Fibroblast of the aortic adventitia (primary cell): Measurements from ENCODE around the gene MISFA. TPM values are rescaled to one million over a fixed set of nuclear protein-coding genes. Genes with fewer than 3 reads are reported as not detected.
"Not testable (repeated sequence)": the region's sequence is repeated elsewhere in the genome, so short reads cannot be mapped to it uniquely, and the experiment has no call there.

ENCODE experiments used
- DNase-seq: peaks from one replicate; pipeline ENCODE4 v3.0.0-alpha.2; 2010; ENCODE audit warnings: low read depth
- H3K4me3 ChIP-seq: 2 replicates; pipeline ENCODE4 v1.5.1; 2011; ENCODE audit warnings: low read depth, mild to moderate bottlenecking, control low read depth, low read length, moderate library complexity
- CTCF ChIP-seq: IDR thresholded peaks from 2 replicates; pipeline ENCODE4 v1.5.1; 2011; ENCODE audit warnings: mild to moderate bottlenecking, low read length, control low read depth, inconsistent platforms; ENCODE audit not compliant: insufficient read depth
- total RNA-seq: library from RNA; depleted of rRNA; stranded (reverse); fragments of >200 nt; gene quantifications from 2 replicates; pipeline ENCODE4 v1.2.3, GENCODE V29; 2012; ENCODE audit warnings: low replicate concordance

The MISFA gene
- total RNA-seq, 1 donor: 0.45 TPM

DNA sequence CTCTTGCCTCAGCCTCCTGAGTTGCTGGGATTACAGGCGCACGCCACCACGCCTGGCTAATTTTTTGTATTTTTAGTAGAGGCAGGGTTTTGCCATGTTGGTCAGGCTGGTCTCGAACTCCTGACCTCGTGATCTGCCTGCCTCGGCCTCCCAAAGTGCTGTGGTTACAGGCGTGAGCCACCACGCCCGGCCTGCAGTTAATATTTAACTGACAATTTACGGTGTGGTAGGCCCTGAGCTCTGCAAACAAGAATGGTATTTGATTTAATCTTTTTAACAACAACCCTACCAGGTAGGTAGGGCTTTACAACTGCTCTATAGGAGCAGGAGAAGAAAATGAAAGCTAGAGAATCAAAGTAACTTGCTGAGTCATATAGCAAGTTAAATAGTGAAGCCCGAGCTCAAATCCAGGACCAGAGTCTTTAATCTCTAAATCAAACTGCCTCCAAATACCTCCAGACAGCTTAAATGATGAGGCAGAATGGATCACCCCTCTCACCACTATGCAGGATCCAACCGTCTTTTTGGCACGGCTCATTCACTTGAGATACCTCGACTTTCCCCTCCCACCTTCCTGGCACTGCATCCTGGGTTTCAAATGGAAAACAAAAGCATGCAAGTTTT, 20.5 kb upstream of the MISFA start:
- no peak for TF ChIP-seq CTCF
- DNase-seq: no peak
- no peak overlapping the region for H3K4me3 ChIP-seq

GRCh38 chr11:18580113-18580766, 19.3 kb upstream of the MISFA start:
- no peak overlapping the region for H3K4me3 ChIP-seq
- DNase-seq: no peak
- TF ChIP-seq CTCF: no peak

DNA sequence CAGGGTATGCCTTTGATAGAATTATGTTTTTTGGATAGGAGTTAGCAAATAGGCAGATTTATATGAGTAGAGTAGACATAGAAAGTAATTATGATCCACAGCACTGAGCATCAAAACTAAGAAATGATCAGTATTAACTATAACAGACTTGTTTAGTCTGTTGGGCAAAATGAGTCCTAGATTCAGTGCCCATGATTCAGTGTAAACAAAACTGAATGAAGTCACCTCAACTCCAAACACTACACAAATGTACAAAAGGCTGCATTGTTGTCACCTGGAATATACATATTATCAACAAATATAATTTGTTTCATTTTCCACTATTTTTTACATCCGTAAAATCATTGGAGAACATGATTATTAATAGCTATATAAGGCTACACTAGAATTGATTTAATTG, 17.8 kb upstream of the MISFA start:
- no peak overlapping the region for H3K4me3 ChIP-seq
- no peak for DNase-seq
- no peak for TF ChIP-seq CTCF

- H3K4me3 ChIP-seq: peak within 1 kb of the TSS; percentile 100
- peak; percentile 89 for DNase-seq
- TF ChIP-seq CTCF: no peak
Measured at GRCh38 chr11:18588297-18589252, 11.0 kb upstream of the MISFA start, which contains the start of gene UEVLD. TSS of gene UEVLD (minus strand) at chr11:18588734. CDS start at chr11:18588654, 80 bp downstream.

DNA sequence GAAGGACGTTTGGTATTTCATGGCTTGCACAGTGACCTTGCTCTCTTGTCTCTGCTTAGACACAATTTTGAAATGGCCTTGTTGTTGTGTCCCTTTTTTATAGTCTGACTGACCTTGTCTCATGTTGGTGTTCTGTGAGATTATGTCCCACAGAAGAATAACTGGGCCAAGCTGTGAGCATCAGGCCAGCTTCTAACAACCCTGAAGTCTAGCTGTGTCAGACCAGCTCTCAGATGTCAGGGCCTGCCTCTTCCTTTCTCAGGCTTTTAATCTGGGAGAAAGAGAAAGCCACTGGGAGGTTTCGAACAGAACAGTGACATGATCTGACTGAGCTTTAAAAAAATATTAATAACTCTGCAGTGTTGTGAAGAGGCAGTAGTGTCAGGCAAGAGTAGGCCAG, 9.0 kb upstream of the MISFA start:
- DNase-seq: no peak
- no peak overlapping the region for H3K4me3 ChIP-seq
- no peak for TF ChIP-seq CTCF

GRCh38 chr11:18594088-18594487, 5.5 kb upstream of the MISFA start:
- H3K4me3 ChIP-seq, DNase-seq: not testable (repeated sequence)
